Measurements from ENCODE around the gene PPM1H.

- TF ChIP-seq SP2 (IDR thresholded peaks at IDR 0.05; ENCODE audit: low read length) (no peak), YY1 (IDR thresholded peaks at IDR 0.05; ENCODE audit: low read depth, low read length) (no peak), EZH2 (IDR thresholded peaks at IDR 0.05; ENCODE audit: low read depth, low read length, severe bottlenecking) (no peak)
These were observed 25.4 kb upstream of the PPM1H start for GRCh38 chr12:62960324-62960723.
